Gastrocnemius medialis (tissue), 4 donors: ENCODE data around the gene SCARB2. TPM values are rescaled to one million over a fixed set of nuclear protein-coding genes. Genes with fewer than 3 reads are reported as not detected.
A peak's percentile ranks its signal among the peaks of the same experiment; 100 is the strongest.

Source experiments
- ATAC-seq, 2 donors: fragments of 150-250 bp; one replicate each; pipeline ENCODE4 v1.9.1; 2016
- DNase-seq, 2 donors: peaks; one replicate each; pipeline ENCODE4 v3.0.0-alpha.2; 2019
- H3K27ac ChIP-seq, 4 donors: fragments of 200-600 bp; sonication (generic); 1 replicate in 1 of 4; 2 replicates in 3 of 4; pipeline ENCODE4 v1.5.1; 2016 to 2018; ENCODE audit warnings: mild to moderate bottlenecking in 2 of 4, moderate library complexity in 1 of 4
- H3K27me3 ChIP-seq, 3 donors: fragments of 200-600 bp; sonication (generic) in 2 of 3; 1 replicate in 1 of 3; 2 replicates in 2 of 3; pipeline versions ENCODE4 v1.5.1 to v1.6.0; 2016 to 2019; ENCODE audit warnings: mild to moderate bottlenecking in 1 of 3, moderate library complexity in 1 of 3
- H3K36me3 ChIP-seq, 2 donors: fragments of 200-600 bp; sonication (generic) in 1 of 2; one replicate each; pipeline ENCODE4 v1.5.1; 2017 to 2018
- H3K4me1 ChIP-seq, 2 donors: fragments of 200-600 bp; sonication (generic) in 1 of 2; one replicate each; pipeline ENCODE4 v1.5.1; 2016 to 2017; ENCODE audit warnings: mild to moderate bottlenecking in 2 of 2
- H3K4me3 ChIP-seq, 4 donors: fragments of 200-600 bp; sonication (generic) in 3 of 4; 1 replicate in 1 of 4; 2 replicates in 3 of 4; pipeline ENCODE4 v1.5.1; 2016 to 2019; ENCODE audit warnings: mild to moderate bottlenecking in 2 of 4
- H3K9me3 ChIP-seq, 3 donors: fragments of 200-600 bp; sonication (generic) in 2 of 3; 1 replicate in 1 of 3; 2 replicates in 2 of 3; pipeline ENCODE4 v1.5.1; 2016 to 2019
- CTCF ChIP-seq, 5 experiments: fragments of 450-650 bp in 3 of 5; fragments of 200-600 bp in 2 of 5; sonication (generic) in 2 of 5; IDR thresholded peaks in 4 of 5; conservative IDR thresholded peaks in 1 of 5; 1 replicate in 4 of 5; 2 replicates in 1 of 5; pipeline ENCODE4 v1.5.1; 2016 to 2019; ENCODE audit warnings: antibody characterized with exemption in 5 of 5, mild to moderate bottlenecking in 3 of 5, moderate library complexity in 3 of 5
- POLR2A ChIP-seq, 2 donors: fragments of 450-650 bp; IDR thresholded peaks; one replicate each; pipeline ENCODE4 v1.6.1; 2017; ENCODE audit warnings: antibody characterized with exemption in 2 of 2, mild to moderate bottlenecking in 2 of 2, moderate library complexity in 2 of 2
- in situ Hi-C, 4 donors: fragments of 200-750 bp; cut with MboI; loops; one replicate each; pipeline versions ENCODE4 v1.15.0 to v1.8.0; 2017; ENCODE audit warnings: low sequenced_read_pairs in 4 of 4
- intact Hi-C: fragments of 100-400 bp; cut with DNase I; formaldehyde crosslinking; loops from one replicate; pipeline ENCODE4 v1.15.1; 2023; ENCODE audit warnings: low total_unique reads
- total RNA-seq, 4 donors: library from RNA; depleted of rRNA; stranded (reverse); fragments of >200 nt; gene quantifications; one replicate each; pipeline versions ENCODE4 v1.1.0 to v1.2.3, GENCODE V29; 2016

SCARB2 gene
- total RNA-seq, 4 donors from 2014 or later, result 91.3 to 292 (median 186) TPM

- Histone ChIP-seq H3K4me3 (no peak overlapping the region), H3K27ac (peak overlapping the region; percentile 34 to 76 (median 70)), H3K9me3 (no peaks in the 10 kb centered on the region), H3K36me3 (peaks cover 3 to 42% of the 10 kb centered on the region in 2 donors), H3K27me3 (no peaks in the 10 kb centered on the region), H3K4me1 (peaks cover 15 to 20% of the 10 kb centered on the region in 2 donors)
- intact Hi-C loops, result loop anchor here (2.0 kb wide), 2 partner anchors 73 to 327 kb away; partner anchors contain the start of gene FAM47E
- DNase-seq (no peak), ATAC-seq (peak in 1 of 2 donors; percentile 2)
- in situ Hi-C loops, result loop anchor here (5.0 to 25.0 kb wide), 4 partner anchors 134 to 784 kb away; partner anchors contain the start of gene STBD1 (in 3 of the 4)
- TF ChIP-seq POLR2A (IDR thresholded peaks at IDR 0.05), result no peak
Measured at GRCh38 chr4:76178296-76178695, 35.3 kb downstream of the SCARB2 start.

GRCh38 chr4:76177709-76178108, 35.9 kb downstream of the SCARB2 start:
- H3K27me3 ChIP-seq, result no peaks in the 10 kb centered on the region
- H3K36me3 ChIP-seq, result peaks cover 3 to 47% of the 10 kb centered on the region in 2 donors
- in situ Hi-C loops (loop anchor here (5.0 to 25.0 kb wide), 4 partner anchors 135 to 785 kb away; partner anchors contain the start of gene STBD1 (in 3 of the 4)), intact Hi-C loops (loop anchor here (2.0 kb wide), 2 partner anchors 73 to 327 kb away; partner anchors contain the start of gene FAM47E)
- H3K4me3 ChIP-seq, result no peak overlapping the region
- no peak for DNase-seq
- H3K27ac ChIP-seq, result peak overlapping the region; percentile 34 to 76 (median 70)
- H3K9me3 ChIP-seq, result no peaks in the 10 kb centered on the region
- TF ChIP-seq CTCF (IDR thresholded peaks at IDR 0.05 in 4 of 5, conservative IDR thresholded peaks at IDR 0.05 in 1 of 5) (no peak), POLR2A (IDR thresholded peaks at IDR 0.05) (no peak)
- ATAC-seq, result peak; percentile 63 to 74
- H3K4me1 ChIP-seq, result peaks cover 15 to 19% of the 10 kb centered on the region in 2 donors

- peaks cover 3 to 70% of the 10 kb centered on the region in 2 donors for H3K36me3 ChIP-seq
- TF ChIP-seq POLR2A (IDR thresholded peaks at IDR 0.05), result no peak
- no peak for TF ChIP-seq CTCF (IDR thresholded peaks at IDR 0.05 in 4 of 5, conservative IDR thresholded peaks at IDR 0.05 in 1 of 5)
- ATAC-seq, result no peak
Measured at GRCh38 chr4:76175336-76175735, 38.3 kb downstream of the SCARB2 start.

GRCh38 chr4:76174216-76174615, 39.4 kb downstream of the SCARB2 start:
- DNase-seq (no peak), ATAC-seq (no peak)
- no peaks in the 10 kb centered on the region for H3K9me3 ChIP-seq
- H3K4me3 ChIP-seq, result no peak overlapping the region
- H3K4me1 ChIP-seq, result peaks cover 15 to 17% of the 10 kb centered on the region in 2 donors
- peaks cover 3 to 77% of the 10 kb centered on the region in 2 donors for H3K36me3 ChIP-seq
- H3K27me3 ChIP-seq, result no peaks in the 10 kb centered on the region
- in situ Hi-C loops (loop anchor here in 1 of 4 donors (10.0 kb wide), 1 partner anchor 331 kb away; no protein-coding TSS in a partner anchor), intact Hi-C loops (no loop called here)
- TF ChIP-seq POLR2A (IDR thresholded peaks at IDR 0.05) (no peak), CTCF (IDR thresholded peaks at IDR 0.05 in 4 of 5, conservative IDR thresholded peaks at IDR 0.05 in 1 of 5) (no peak)
- H3K27ac ChIP-seq, result no peak overlapping the region

More at GRCh38 chr4:76175336-76175735, 38.3 kb downstream of the SCARB2 start:
- Histone ChIP-seq H3K9me3 (no peaks in the 10 kb centered on the region), H3K27ac (no peak overlapping the region), H3K4me3 (no peak overlapping the region), H3K27me3 (no peaks in the 10 kb centered on the region), H3K4me1 (peaks cover 15 to 17% of the 10 kb centered on the region in 2 donors)
- intact Hi-C loops, result no loop called here
- no peak for DNase-seq
- in situ Hi-C loops, result loop anchor here (5.0 to 25.0 kb wide), 4 partner anchors 137 to 787 kb away; partner anchors contain the start of gene STBD1 (in 3 of the 4)

- TF ChIP-seq POLR2A (IDR thresholded peaks at IDR 0.05), result no peak
- no peak for TF ChIP-seq CTCF (IDR thresholded peaks at IDR 0.05 in 4 of 5, conservative IDR thresholded peaks at IDR 0.05 in 1 of 5)
- Histone ChIP-seq H3K4me1 (no peaks in the 10 kb centered on the region), H3K36me3 (peaks cover 0 to 97% of the 10 kb centered on the region in 2 donors), H3K9me3 (no peaks in the 10 kb centered on the region), H3K4me3 (no peak overlapping the region), H3K27me3 (no peaks in the 10 kb centered on the region), H3K27ac (no peak overlapping the region)
- ATAC-seq (no peak), DNase-seq (no peak)
- in situ Hi-C loops, result no loop called here
- intact Hi-C loops, result no loop called here
Measured at GRCh38 chr4:76168688-76169087, 44.9 kb downstream of the SCARB2 start.
